Measurements from ENCODE around the gene FOXA2.

FOXA2 gene

DNA sequence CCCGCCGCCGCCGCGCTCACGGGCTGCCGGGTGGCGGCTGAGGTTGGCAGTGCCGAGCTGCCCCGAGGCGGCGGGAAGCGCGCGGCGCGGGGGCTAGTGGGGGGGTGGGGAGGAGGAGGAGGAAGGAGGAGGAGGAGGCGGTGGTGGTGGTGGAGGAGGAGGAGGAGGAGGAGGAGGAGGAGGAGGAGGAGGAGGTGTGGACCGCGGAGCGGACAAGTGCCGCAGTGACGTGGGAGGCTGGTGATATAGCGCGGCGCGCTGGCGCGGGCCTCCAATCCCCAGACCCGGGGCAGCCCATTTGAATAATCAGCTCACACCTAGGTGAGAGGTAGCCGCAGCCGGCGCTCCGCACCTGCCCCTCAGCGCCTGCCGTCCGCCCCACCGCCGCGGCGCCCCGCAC, at the start of gene FOXA2:
TSS of gene FOXA2 (minus strand) at position 51 of the 400 bp plus-strand sequence. CDS start 294 bp downstream, outside the sequence.
- TF ChIP-seq ZFX (IDR thresholded peaks at IDR 0.05) = no peak
- TF ChIP-seq, protein P1, sequence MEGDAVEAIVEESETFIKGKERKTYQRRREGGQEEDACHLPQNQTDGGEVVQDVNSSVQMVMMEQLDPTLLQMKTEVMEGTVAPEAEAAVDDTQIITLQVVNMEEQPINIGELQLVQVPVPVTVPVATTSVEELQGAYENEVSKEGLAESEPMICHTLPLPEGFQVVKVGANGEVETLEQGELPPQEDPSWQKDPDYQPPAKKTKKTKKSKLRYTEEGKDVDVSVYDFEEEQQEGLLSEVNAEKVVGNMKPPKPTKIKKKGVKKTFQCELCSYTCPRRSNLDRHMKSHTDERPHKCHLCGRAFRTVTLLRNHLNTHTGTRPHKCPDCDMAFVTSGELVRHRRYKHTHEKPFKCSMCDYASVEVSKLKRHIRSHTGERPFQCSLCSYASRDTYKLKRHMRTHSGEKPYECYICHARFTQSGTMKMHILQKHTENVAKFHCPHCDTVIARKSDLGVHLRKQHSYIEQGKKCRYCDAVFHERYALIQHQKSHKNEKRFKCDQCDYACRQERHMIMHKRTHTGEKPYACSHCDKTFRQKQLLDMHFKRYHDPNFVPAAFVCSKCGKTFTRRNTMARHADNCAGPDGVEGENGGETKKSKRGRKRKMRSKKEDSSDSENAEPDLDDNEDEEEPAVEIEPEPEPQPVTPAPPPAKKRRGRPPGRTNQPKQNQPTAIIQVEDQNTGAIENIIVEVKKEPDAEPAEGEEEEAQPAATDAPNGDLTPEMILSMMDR (conservative IDR thresholded peaks at IDR 0.05) = no peak
- no peak within 1 kb of the TSS for H3K27ac ChIP-seq

DNA sequence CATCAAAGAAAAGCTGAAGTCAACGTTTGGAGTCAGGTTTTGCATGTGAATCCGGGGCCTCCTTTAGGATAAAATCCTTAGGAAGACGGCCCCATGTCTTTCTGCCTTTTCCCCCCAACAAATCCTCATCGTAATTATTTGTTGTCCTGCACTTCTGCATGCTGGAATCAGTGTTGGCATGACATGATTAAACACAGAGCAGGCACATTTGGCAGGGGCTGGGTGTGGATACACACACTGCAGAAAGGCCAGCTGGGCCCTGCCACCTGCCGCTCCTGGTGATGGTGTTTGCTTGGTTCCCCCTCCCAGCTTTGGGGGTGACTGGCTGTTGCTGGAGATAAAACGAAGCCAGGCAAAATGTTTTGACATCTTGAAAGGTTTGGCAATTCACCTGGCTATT, 46.3 kb upstream of the FOXA2 start:
- TF ChIP-seq, protein P1 (conservative IDR thresholded peaks at IDR 0.05) = no peak
- TF ChIP-seq ZFX (IDR thresholded peaks at IDR 0.05) = no peak
- H3K27ac ChIP-seq = no peak overlapping the region

DNA sequence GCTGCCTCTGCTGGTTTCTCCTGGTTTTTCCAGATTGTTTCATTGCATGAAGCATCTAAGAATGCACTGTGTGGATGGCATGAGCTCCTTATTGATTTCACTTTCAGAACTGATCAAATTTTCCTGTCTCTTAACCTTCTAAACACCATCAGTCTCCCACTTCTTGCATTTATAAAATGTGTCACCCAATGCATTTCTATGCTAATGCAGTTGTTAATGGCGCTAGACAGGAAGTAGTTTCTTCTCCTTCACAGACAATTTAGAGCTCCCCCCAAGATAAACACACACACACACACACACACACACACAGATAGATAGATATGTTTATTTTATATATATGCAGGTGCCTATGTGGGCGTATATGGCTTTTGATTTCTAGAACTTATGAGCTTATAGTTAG, 45.6 kb upstream of the FOXA2 start:
- H3K27ac ChIP-seq = no peak overlapping the region
- TF ChIP-seq, protein P1 (conservative IDR thresholded peaks at IDR 0.05) = no peak
- TF ChIP-seq ZFX (IDR thresholded peaks at IDR 0.05) = no peak

- TF ChIP-seq ZFX (IDR thresholded peaks at IDR 0.05) = no peak
- TF ChIP-seq, protein P1 (conservative IDR thresholded peaks at IDR 0.05) = no peak
- H3K27ac ChIP-seq = no peak overlapping the region
Observed at GRCh38 chr20:22629447-22629846, 45.1 kb upstream of the FOXA2 start.

DNA sequence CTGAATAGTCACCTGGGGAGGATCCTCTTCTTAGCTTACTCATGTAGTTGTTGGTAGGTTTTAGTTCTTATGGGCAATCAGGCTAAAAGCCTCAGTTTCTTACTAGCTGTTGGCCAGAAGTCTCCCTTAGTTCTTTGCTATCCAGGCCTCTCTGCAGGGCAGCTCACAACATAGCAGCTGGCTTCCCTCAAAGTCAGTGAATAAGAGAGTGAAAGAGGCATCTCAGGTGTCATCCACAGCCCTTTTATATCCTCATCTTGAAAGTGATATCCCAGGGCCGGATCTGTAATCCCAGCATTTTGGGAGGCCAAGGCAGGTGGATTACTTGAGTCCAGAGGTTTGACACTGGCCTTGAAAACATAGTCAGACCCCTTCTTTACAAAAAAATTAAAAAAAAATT, 42.1 kb upstream of the FOXA2 start:
- TF ChIP-seq, protein P1 (conservative IDR thresholded peaks at IDR 0.05) = no peak
- TF ChIP-seq ZFX (IDR thresholded peaks at IDR 0.05) = no peak

DNA sequence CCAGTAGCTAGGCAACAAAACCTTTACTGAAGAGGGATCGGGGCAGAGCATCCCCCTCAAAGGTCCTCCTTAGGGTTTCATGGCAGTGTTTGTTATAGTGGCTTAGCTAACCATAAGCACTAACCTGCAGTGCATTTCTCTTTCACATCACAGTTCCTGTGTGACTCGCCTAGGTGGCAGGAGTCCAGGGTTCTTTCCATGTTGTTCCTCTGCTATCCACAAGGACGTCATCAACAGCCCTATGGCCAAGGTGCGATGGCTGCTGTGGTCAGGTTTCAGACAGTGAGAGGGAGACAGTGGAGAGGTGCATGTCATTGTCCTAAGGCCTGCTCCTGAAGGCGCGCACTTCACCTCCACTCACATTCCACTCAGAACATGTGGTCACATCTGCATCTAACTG, 38.8 kb upstream of the FOXA2 start:
- TF ChIP-seq, protein P1 (conservative IDR thresholded peaks at IDR 0.05) = no peak
- no peak for TF ChIP-seq ZFX (IDR thresholded peaks at IDR 0.05)

More for the DNA sequence above, 42.1 kb upstream of the FOXA2 start:
- no peak overlapping the region for H3K27ac ChIP-seq

DNA sequence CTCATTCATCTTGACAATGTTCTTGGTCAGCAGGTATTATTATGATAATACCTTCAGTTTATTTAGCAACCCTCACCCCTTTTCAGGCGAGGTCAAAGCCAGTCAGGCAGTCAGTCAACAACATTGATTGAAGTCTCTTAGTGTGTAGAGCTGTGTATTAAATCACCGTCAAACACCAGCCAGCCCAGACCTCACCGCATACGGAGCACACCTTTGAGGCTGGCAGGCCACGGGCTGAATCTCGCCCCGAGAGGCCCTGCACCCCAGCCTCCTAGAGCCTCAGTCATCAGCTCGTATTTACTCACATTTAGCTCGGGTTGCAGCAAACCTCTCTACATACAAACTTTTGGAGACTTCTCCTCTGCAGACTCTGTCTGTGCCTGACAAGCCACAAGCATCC, 36.0 kb upstream of the FOXA2 start:
- H3K27ac ChIP-seq = no peak overlapping the region
- no peak for TF ChIP-seq ZFX (IDR thresholded peaks at IDR 0.05)
- TF ChIP-seq, protein P1 (conservative IDR thresholded peaks at IDR 0.05) = no peak

More for the DNA sequence above, 38.8 kb upstream of the FOXA2 start:
- no peak overlapping the region for H3K27ac ChIP-seq

Data from C4-2B (cell line).